Fibroblast of lung (primary cell): ENCODE data around the gene INSYN2B.

Experiments
- CTCF ChIP-seq, 2 donors: IDR thresholded peaks in 1 of 2; conservative IDR thresholded peaks in 1 of 2; 1 replicate in 1 of 2; 2 replicates in 1 of 2; pipeline ENCODE4 v1.5.1; 2011 to 2012; ENCODE audit warnings: low read length in 2 of 2, control low read depth in 1 of 2, inconsistent platforms in 1 of 2, low read depth in 1 of 2, mild to moderate bottlenecking in 1 of 2
- EZH2 ChIP-seq: IDR thresholded peaks from 2 replicates; pipeline ENCODE4 v1.5.1; 2012; ENCODE audit warnings: low read length, control low read depth, mild to moderate bottlenecking; ENCODE audit errors: missing control alignments

- TF ChIP-seq CTCF (conservative IDR thresholded peaks at IDR 0.05 in 1 of 2, IDR thresholded peaks at IDR 0.05 in 1 of 2; ENCODE audit: low read depth in 1 of 2, low read length in 2 of 2) (no peak), EZH2 (no peak)
Observed at GRCh38 chr5:169964246-169964645, 16.0 kb downstream of the INSYN2B start.
